GM12874 (cell line): Measurements from ENCODE around the gene PMEPA1.

Experiments used
- CTCF ChIP-seq: IDR thresholded peaks from 2 replicates; pipeline ENCODE4 v1.5.1; 2011; ENCODE audit warnings: low read depth, mild to moderate bottlenecking, control low read depth, low read length, moderate library complexity; ENCODE audit not compliant: insufficient read depth

Gene PMEPA1

GRCh38 chr20:57675773-57676172 is 34.0 kb downstream of the PMEPA1 start:
- TF ChIP-seq CTCF = no peak

- TF ChIP-seq CTCF = no peak
These were observed 36.8 kb downstream of the PMEPA1 start for GRCh38 chr20:57672953-57673575.

GRCh38 chr20:57672164-57672563 is 37.7 kb downstream of the PMEPA1 start:
- no peak for TF ChIP-seq CTCF

GRCh38 chr20:57671662-57672061 is 38.2 kb downstream of the PMEPA1 start:
- no peak for TF ChIP-seq CTCF

- no peak for TF ChIP-seq CTCF
These were observed 38.8 kb downstream of the PMEPA1 start for GRCh38 chr20:57671072-57671391.

GRCh38 chr20:57670288-57671071 is 39.3 kb downstream of the PMEPA1 start:
- TF ChIP-seq CTCF = no peak

- no peak for TF ChIP-seq CTCF
These were observed 40.2 kb downstream of the PMEPA1 start for GRCh38 chr20:57669632-57670031.
